GM13976 (cell line): ENCODE data around the gene GPR141.

ENCODE experiments used
- DNase-seq: peaks from one replicate; pipeline ENCODE4 v3.0.0; 2012; ENCODE audit warnings: low spot score
- in situ Hi-C: fragments of 300-500 bp; cut with MboI; formaldehyde crosslinking; loops from one replicate; pipeline ENCODE4 v1.12.0; 2022; ENCODE audit warnings: low sequenced_read_pairs, mixed read lengths, inconsistent platforms; ENCODE audit not compliant: unreplicated experiment
- TF ChIP-seq, protein P1 (sequence below): IDR thresholded peaks from 2 replicates; pipeline ENCODE4 v1.5.1; 2012; ENCODE audit warnings: borderline replicate concordance, mild to moderate bottlenecking; ENCODE audit not compliant: insufficient read depth; ENCODE audit errors: extremely low read depth, missing control alignments, control extremely low read depth

The GPR141 gene

DNA sequence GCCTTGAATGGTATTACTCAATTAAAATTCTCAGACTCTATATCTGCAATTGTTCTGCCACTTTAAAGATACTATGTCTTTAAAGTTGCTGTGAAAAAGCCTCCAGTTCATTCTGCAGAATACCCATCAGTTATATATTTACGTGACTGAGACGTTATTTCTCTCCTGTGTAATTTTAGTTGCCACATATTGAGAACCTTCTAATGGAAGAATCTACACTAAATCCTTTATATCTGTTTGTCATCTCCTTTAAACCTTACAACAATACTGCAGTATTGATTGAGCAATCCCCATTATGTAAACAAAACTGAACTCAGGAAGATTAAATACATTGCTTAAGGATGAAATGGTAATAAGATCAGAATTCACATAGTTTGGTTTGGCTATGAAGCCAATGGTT is 30.0 kb downstream of the GPR141 start:
- TF ChIP-seq, protein P1, sequence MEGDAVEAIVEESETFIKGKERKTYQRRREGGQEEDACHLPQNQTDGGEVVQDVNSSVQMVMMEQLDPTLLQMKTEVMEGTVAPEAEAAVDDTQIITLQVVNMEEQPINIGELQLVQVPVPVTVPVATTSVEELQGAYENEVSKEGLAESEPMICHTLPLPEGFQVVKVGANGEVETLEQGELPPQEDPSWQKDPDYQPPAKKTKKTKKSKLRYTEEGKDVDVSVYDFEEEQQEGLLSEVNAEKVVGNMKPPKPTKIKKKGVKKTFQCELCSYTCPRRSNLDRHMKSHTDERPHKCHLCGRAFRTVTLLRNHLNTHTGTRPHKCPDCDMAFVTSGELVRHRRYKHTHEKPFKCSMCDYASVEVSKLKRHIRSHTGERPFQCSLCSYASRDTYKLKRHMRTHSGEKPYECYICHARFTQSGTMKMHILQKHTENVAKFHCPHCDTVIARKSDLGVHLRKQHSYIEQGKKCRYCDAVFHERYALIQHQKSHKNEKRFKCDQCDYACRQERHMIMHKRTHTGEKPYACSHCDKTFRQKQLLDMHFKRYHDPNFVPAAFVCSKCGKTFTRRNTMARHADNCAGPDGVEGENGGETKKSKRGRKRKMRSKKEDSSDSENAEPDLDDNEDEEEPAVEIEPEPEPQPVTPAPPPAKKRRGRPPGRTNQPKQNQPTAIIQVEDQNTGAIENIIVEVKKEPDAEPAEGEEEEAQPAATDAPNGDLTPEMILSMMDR = no peak
- DNase-seq = no peak
- in situ Hi-C loops = no loop called here

DNA sequence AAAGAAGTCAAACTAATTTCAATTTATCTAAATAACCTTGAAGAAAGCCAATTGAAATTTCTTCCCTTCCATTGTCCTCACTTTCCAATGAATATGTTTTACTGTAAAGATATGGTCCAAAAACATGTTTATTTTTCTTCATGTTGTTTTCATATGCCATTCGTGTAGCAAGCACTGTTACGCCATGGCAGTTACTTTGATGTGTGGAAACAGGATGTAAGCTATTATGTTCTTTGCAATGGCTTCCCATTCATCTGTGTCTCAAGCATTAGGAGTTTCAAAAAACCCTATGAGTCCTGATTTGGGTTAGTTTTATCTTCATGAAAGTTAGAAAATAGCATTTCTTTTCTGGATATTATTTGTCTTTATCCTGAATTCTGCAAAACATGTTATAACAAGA is 31.0 kb downstream of the GPR141 start:
- DNase-seq = no peak
- TF ChIP-seq, protein P1 = no peak
- in situ Hi-C loops = no loop called here

DNA sequence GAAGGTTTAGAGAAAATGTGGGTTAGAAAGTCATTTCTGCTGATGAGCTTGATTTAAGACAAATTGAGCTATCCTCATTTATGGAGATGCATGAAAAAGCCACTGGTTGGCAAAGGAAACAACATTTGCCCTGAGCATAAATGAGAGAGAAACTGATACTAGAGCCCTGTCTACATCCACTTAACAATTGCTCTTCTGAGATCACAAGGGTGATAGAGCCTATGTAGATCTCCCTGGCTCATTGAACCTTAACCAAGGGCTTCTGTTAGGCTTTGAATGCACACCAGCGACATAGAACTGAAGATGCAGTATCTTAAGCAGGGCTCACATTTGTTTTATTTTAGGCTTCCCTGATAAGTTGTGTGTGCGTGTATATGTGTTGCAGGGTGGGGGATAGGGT is 35.0 kb downstream of the GPR141 start:
- no peak for DNase-seq
- in situ Hi-C loops = no loop called here
- TF ChIP-seq, protein P1 = no peak

DNA sequence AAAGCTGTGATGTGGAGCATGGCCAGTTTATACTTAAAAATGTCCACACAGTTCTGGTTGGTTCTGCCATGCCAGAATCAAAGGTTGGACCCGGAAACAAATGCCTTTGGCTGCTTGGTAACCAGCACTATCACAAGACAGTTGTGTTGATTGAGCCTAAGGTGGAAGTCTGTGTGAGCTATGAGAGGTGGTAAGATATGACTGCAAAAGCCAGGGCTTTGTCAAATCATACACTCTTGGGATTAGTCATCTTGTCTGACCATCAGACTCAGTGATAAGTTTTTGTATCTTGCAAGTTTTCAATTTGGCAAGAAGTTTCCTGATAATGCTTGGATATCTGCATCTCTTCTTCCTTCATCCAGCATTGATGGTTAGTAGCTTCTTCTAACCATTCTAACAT is 35.5 kb downstream of the GPR141 start:
- in situ Hi-C loops = no loop called here
- peak; percentile 36 for DNase-seq
- TF ChIP-seq, protein P1 = no peak

DNA sequence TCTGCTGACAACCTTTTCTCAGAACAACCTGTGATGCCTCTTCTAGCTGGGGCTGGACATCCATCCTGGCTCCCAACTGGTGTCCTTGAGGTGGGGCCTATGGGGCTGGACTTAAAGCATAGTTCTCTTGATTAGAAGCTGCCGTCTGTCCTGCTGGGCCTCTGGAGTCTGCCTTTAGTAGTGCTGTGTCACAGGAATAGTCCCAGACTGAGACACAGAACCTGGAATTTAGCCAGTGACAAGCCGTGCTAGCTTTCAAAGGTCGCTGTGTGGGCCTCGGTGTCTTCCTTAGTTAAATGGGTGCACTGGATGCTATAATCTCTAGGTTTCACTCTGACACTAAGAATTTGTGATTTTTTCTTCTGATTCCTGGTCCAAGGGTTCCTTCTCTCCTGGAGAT is 41.2 kb downstream of the GPR141 start:
- TF ChIP-seq, protein P1 = no peak
- no peak for DNase-seq
- in situ Hi-C loops = no loop called here

DNA sequence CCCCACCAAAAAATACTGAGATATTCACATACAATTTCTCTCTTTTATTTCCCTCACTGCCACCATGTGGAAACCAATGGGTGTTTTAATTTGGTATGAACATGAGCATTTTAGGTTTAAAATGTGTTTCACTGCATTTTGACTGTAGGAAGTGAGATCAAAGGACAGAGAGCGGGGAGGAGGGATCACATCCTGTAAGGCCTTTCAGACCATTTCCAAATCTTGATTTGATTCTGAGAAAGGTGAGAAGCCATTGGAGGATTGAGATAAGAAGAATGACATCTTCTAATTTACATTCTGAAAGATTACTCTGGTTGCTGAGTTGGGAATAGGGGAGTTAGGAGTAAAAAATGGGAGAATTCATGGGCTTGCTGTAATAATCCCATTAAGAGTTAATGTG is 42.5 kb downstream of the GPR141 start:
- DNase-seq = no peak

More for the DNA sequence above, 42.5 kb downstream of the GPR141 start:
- in situ Hi-C loops = no loop called here
- TF ChIP-seq, protein P1 = no peak
